Activated CD8-positive, alpha-beta memory T cell treated with anti-CD3 and anti-CD28 coated beads, Interleukin-2, amount 50 U/mL, for 48 hours (primary cell): Measurements from ENCODE around the gene RAP2C.
A peak's percentile ranks its signal among the peaks of the same experiment; 100 is the strongest.

ENCODE experiments used
- DNase-seq: peaks from one replicate; pipeline ENCODE4 v3.0.0-alpha.2; 2020

RAP2C gene

GRCh38 chrX:132219343-132219768 is at the start of gene RAP2C:
TSS of gene RAP2C (minus strand) at chrX:132219447. CDS start at chrX:132217268, 2,179 bp downstream.
- DNase-seq = peak; percentile 59

- DNase-seq = no peak
These were observed 48.1 kb upstream of the RAP2C start for GRCh38 chrX:132267392-132267791.

- no peak for DNase-seq
These were observed 47.5 kb upstream of the RAP2C start for GRCh38 chrX:132266583-132267355.

GRCh38 chrX:132263127-132263526 is 43.9 kb upstream of the RAP2C start:
- DNase-seq = no peak

DNA sequence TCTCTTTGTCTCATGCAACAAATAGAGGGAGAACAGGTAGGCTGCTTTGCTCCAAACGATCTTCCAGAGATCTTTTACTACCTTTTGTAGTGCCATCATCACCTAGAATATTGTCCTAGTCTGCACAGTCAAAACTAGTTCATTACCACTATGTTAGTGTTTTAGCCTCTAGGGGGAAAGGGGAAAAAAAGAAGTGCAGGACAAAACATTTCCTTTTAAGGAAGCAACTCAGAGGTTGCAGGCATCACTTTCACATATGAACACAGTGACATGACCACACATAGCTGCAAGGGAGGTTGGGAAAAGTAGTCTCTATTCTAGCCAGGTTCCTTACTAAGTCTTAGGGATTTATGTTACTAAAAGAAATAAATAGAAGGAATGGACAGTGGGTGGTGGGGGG is 39.3 kb upstream of the RAP2C start:
- DNase-seq = no peak

- no peak for DNase-seq
These were observed 37.9 kb upstream of the RAP2C start for GRCh38 chrX:132257116-132257515.

- no peak for DNase-seq
These were observed 16.9 kb upstream of the RAP2C start for GRCh38 chrX:132236121-132236520.

- DNase-seq = no peak
These were observed 16.2 kb upstream of the RAP2C start for GRCh38 chrX:132235488-132235887.

DNA sequence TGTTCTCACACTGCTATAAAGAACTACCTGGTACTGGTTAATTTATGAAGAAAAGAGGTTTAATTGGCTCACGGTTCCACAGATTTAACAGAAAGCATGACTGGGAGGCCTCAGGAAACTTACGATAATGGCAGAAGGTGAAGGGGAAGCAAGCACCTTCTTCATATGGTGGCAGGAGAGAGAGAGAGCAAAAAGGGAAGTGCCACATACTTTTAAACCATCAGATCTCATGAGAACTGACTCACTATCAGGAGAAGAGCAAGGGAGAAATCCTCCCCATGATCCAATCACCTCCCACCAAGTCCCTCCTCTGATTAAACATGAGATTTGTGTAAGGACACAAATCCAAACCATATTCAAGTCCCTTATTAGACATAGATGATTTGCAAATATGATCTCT is 12.3 kb upstream of the RAP2C start:
- DNase-seq = no peak

GRCh38 chrX:132227383-132228112 is 8.3 kb upstream of the RAP2C start:
- DNase-seq = no peak

GRCh38 chrX:132226169-132226568 is 6.9 kb upstream of the RAP2C start:
- DNase-seq = no peak

DNA sequence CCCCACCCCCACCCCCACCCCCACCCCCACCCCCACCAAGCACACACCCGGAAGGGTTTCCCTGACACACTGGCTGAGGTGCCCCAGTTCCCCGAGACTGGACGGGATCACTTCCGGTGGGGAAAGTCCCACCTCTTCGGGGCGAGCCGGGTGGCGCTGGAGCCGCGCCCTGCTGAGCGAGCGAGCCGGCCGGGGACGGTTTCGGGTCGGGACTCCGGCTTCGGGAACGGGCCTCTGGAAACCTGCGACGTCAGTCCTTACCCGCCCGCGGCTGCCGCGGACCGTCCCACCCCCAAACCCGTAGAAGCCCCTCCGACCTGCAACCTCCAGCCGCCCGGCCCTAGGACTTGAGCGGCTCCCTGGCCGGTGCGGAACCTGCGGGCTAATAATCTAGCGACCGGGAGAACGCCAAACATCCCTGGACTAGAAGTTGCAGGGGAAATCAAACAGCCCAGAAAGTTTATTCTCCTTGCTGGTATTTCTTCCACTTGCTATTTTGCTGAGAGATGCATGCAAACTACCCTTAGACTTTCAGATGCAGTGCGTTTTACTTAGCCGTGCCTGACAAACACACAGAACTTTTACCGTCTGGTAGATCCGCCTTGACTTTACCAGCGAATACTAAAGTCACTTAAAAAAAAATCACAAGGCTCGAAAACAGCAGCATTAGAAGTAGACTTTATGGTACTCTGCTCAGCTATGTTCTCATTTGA is 991 bp downstream of the RAP2C start:
- DNase-seq = peak; percentile 83

- DNase-seq = peak; percentile 77
These were observed 1.8 kb downstream of the RAP2C start for GRCh38 chrX:132217203-132218073.

DNA sequence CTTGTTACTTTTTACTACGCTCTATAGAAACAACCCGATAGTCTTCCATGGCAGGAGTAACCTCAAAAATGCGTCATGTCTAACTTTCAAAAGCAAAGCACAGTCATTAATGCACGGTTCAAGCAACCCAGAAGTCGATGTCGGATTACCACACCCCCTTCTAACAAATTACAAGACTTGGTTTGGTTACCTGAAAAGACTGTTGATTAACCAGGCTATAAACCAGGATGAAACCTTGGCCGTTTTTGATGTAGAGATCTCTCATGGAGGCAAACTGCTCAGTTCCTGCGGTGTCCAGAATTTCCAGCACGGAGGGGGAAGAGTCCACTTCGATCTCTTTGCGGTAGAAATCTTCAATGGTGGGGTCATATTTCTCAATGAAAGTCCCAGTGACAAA is 2.4 kb downstream of the RAP2C start:
- DNase-seq = no peak

GRCh38 chrX:132216283-132216682 is 3.0 kb downstream of the RAP2C start:
- DNase-seq = no peak

DNA sequence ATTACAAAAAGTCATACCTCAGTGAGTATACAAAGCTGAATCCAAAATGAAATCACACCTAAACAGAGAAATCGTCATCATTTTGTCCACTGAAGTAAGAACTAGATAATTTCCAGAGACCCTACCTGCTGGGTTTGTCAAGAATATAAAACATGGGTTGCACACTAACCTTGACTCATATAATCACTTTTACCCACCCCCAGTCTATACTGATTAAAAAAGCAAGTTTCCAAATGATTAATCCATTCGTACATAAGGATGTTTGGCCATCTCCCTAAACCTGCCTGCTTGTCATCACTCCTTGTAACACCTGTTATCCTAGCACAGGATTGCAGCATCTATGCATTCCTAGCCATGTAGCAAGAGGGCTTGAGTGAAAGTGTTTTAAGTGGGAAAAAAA is 4.7 kb downstream of the RAP2C start:
- no peak for DNase-seq

GRCh38 chrX:132209527-132209926 is 9.7 kb downstream of the RAP2C start:
- DNase-seq = no peak

DNA sequence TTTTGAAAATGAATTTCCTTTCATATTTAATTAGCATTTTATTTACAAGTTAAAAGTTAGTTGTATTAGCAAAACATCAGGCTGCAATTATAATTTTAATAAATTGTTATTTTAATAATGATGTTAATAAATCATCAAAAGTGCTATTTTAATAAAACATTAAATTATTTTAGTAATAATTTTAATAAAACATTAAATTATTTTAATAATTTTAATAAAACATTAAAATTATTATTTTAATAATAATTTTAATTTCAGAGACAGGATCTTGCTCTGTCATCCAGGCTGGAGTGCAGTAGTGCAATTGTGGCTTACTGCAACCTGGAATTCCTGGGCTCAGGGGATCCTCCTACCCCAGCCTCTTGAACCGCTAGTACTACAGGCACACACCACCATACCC is 10.8 kb downstream of the RAP2C start:
- DNase-seq = no peak

DNA sequence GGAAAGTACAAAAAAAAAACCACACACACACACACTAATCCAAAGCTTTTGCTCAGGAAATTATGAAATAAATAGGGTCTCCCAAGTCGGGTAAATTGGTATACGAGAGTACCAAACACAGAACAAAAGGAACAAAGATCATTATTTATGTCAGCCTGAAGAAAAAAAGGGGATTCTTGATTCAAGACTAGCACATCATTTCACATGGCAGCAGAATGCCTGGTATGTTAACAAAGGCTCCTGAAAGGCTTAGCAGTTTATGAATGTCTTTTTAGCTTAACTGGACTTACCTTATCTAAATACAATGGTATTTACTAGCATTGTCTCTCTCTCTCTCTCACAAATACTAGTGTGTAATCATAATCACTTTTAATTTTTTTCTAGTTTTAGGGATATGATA is 11.3 kb downstream of the RAP2C start:
- DNase-seq = no peak

- no peak for DNase-seq
These were observed 13.0 kb downstream of the RAP2C start for GRCh38 chrX:132206259-132206658.

GRCh38 chrX:132204629-132205028 is 14.6 kb downstream of the RAP2C start:
- DNase-seq = no peak

GRCh38 chrX:132200976-132201375 is 18.3 kb downstream of the RAP2C start:
- DNase-seq = no peak

DNA sequence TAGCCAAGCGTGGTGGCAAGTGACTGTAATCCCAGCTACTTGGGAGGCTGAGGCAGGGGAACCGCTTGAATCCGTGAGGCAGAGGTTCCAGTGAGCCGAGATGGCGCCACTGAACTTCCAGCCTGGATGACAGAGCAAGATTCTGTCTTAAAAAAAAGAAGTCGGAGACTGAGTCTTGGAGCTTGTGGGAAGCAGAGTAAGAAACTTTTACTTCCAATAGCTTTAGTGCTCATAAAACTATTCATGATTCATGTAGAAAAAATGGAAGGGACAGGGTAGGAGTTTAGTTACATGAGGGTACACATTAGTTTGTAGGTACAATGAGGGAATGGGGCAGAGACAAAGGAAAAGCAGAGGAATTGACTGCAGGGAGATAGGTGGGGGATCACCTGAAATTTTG is 19.3 kb downstream of the RAP2C start:
- no peak for DNase-seq
